ENCODE measurements around the gene SPACA9.

DNA sequence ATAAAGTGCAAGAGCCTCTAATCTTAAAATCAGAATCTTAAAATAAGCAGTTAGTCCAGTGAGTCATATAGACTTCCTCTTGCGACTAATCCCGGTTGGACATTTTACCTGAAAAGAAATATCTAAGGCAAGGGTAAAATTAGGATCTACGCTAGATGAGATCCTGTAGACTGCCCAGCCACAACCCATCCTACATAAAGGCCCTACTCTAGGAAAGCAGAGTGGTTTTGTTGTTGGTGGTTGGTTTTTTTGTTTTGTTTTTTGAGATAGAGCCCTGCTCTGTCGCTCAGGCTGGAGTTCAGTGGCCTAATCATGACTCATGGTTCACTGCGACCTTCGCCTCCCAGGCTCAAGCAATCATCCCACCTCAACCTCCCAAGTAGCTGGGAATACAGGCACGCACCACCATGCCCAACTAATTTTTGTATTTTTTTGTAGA lies 58.8 kb downstream of the SPACA9 start:
- TF ChIP-seq, protein P1, sequence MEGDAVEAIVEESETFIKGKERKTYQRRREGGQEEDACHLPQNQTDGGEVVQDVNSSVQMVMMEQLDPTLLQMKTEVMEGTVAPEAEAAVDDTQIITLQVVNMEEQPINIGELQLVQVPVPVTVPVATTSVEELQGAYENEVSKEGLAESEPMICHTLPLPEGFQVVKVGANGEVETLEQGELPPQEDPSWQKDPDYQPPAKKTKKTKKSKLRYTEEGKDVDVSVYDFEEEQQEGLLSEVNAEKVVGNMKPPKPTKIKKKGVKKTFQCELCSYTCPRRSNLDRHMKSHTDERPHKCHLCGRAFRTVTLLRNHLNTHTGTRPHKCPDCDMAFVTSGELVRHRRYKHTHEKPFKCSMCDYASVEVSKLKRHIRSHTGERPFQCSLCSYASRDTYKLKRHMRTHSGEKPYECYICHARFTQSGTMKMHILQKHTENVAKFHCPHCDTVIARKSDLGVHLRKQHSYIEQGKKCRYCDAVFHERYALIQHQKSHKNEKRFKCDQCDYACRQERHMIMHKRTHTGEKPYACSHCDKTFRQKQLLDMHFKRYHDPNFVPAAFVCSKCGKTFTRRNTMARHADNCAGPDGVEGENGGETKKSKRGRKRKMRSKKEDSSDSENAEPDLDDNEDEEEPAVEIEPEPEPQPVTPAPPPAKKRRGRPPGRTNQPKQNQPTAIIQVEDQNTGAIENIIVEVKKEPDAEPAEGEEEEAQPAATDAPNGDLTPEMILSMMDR (IDR thresholded peaks at IDR 0.05) = no peak
- no peak for TF ChIP-seq POLR2AphosphoS5 (IDR thresholded peaks at IDR 0.05)

Measured in prostate gland (tissue), 2 donors.